Measurements from ENCODE around the gene STAM.
A peak's percentile ranks its signal among the peaks of the same experiment; 100 is the strongest.
"Not testable (repeated sequence)": the region's sequence is repeated elsewhere in the genome, so short reads cannot be mapped to it uniquely, and the experiment has no call there.

The STAM gene

DNA sequence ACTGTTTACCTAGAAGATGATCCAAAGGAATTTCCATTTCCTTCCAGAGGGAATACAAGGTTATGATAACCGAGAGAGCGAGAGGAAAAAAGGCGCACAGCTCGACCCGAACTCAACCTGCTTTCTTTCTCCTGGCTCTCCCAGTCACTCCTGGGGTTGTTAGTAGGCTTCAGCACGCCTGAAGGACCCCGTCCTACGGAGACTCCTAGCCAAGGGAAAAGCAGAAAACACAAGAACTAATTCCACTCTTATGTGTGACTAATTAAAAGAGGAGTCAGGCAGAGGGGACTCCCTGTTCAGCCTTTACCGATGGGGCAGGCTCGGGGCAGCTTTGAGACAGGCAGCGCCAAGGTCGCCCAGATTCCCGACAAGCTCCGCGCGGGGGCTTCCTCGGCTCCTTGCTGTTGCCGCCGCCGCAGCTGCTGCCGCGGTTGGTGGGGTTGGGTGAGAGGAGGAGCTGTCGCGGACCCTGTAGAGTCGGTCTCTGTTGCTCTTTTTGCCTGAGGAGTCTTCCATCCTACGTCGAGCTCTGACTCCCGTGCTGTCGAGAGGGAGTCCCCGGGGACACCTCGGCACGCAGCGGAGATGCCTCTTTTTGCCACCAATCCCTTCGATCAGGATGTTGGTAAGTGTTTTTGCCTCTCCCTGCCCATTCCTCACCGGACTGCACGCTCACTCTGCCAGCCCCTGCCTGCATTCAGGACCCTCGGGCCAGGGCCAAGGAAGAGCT, at the start of gene STAM:
Gene STAM, plus strand, starts transcription at position 397 of the 730 bp plus-strand sequence. Its CDS starts 189 bp downstream, at position 586.
- peak; percentile 98 for DNase-seq

DNA sequence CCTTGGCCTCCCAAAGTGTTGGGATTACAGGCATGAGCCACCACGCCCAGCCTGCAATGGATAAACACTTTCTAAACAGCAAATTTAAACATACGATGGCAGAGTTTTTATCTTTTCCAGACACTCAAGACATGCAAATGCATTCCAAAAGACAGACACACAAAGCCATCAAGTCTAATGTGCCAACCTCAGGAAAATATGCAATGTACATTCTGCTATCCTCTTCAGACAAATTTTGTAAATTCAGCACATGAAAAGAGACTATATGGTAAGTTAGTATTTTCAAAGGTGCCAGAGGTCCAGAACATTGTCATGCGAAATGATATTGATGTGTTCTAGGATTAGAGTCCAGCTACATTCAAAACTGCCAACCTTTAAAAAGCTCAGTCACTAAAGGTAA, 46.6 kb upstream of the STAM start:
- DNase-seq, result no peak

DNA sequence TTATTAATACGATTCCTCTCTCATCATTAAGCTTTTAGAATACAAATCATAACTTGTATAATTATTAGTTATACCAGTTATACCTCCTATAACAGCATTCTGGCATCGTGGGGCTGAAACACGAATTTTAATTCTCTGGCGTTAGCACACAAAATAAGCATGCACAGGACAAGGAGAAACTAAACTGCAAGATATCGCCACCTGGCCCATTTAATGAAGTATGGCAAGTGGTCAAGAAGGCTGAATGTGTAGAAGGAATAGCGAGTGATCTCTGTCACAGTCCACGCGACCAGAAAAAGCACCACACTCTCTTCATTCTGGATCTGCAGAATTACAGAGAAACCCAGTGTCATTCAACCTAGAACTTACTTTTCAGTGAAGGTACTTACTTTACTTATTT, 44.9 kb upstream of the STAM start:
- peak; percentile 44 to 57 for DNase-seq

DNA sequence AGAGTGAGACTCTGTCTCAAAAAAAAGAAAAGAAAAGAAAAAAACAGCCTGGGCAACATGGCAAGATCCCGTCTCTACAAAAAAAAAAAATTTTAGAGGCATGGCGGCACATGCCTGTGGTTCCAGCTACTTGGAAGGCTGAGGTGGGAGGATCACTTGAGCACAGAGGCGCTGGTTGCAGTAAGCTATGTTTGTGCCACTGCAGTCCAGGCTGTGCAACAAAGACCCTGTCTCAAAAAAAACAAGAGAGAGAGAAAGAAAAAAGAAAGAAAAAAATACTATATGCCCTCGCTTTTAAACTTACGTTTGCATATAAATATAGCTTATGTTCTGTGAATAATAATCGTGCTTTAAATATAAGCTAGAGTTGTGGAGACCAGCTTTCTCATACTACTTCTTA, 38.0 kb upstream of the STAM start:
- DNase-seq, result no peak

DNA sequence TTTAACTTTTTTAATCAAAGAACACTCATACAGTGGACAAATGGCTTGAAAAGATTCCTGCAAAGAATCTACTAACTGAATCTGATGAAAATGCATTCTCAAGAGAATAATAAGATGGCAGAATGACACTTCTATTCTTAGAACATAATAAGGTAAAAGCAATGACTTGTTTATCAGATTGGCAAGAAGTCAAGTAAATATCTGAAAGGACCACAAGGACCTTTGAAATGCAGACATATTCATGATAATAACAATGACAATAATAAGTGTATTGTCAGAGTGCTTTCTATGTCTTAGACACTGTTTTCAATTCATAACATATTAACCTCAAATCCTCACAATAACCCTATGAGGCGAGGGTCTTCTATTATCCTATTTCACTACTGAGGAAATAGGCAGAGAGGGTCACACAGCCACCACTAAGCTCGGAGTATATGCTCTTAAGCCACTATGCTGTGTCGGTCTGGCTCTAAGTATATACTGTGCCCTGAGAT, 37.4 kb upstream of the STAM start:
- no peak for DNase-seq

DNA sequence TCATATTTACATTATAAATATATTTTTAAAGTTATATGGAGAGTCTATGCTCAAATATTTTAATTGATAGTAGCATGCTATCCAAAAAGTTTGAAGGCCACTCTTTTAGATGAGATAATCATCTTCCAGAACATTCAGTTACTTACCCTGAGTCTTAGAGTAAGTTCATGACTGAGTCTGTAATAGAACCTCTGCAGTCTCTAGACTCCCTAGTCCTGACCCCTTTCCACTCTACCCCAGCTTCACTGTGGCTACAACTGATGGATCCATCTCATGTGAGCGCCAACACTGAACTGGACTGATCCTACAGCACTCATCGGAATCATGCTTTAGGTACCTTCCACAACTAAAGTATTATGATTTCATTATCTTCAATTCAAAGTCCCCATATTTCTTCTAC, 36.9 kb upstream of the STAM start:
- DNase-seq, result no peak

DNA sequence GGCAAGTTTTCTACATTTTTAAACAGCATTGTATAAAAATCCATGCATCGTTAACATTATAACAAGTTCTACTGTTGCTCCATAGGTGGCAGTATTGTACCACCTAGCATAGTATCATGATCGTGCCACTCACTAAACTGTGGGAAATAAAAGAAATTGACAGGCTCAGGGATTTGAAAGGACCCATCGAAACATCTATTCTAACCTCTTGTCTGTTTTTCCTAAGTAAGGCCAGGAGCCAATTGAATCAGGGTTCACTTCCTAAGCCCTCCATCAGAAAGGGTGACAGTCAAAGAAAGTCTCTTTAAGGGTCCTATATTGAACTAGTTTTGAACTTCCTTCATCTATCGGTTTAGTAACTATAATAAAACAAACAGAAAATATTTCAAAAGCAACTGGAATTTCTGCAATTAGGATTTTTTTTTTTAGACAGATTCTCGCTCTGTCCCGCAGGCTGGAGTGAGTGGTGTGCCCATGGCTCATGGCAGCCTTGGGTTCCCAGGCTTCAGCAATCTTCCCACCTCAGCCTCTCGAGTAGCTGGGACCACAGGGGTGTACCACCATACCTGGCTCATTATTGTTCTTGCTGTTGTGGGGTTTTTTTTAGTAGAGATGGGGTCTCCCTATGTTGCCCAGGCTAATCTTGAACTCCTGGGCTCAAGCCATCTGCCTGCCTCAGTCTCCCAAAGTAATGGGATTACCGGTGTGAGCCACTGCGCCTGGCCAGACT, 36.2 kb upstream of the STAM start:
- peak; percentile 82 to 91 for DNase-seq

DNA sequence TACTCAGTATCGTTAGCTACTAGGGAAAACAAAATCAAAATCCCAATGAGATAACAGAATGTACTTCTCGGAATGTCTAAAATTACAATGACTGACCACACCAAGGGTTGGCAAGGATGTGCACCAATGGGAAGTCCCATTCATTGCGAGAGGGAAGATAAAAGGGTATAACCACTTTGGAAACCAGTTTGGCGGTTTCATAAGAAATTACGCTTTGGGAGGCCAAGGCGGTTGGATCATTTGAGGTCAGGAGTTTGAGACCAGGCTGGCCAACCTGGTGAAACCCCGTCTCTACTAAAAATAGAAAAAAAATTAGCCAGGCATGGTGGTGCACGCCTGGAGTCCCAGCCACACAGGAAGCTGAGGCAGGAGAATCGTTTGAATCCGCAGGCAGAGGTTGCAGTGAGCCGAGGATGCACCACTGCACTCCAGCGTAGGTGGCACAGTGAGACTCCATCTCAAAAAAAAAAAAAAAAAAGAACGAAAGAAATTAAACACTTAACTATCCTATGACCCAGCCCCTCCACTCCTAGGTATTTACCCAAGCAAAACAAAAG, 34.4 kb upstream of the STAM start:
- DNase-seq, result no peak

DNA sequence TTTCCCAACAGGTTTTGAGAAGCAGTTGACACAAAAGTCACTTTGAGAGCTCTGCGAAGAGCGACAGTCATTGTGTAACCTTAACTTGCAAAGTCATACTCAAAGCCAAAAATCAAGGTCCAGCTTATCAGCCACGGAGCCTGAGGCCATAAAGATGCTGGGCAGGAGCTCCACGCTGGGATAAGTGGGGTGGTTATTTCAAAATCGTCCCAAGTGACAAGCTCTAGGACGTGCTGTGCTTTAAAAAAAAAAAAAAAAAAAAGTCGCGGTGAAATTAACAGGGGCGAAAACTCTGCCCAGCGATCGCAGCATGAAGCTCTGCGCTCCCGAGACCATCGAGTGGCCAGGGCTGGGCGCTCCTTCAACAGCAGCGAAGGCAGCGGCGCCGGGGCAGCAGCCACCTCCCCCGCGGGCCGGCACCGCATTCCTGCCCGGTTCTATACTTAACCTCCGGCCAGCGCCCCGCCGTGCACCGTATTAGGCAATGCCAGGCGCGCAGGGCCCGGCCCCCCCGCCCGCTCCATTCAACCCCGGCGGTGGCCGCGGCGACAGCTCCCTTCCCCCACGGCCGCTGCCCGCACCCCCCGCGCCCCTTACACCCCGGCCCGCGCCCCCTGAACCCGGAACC, 27.4 kb upstream of the STAM start:
- peak; percentile 26 to 45 for DNase-seq

DNA sequence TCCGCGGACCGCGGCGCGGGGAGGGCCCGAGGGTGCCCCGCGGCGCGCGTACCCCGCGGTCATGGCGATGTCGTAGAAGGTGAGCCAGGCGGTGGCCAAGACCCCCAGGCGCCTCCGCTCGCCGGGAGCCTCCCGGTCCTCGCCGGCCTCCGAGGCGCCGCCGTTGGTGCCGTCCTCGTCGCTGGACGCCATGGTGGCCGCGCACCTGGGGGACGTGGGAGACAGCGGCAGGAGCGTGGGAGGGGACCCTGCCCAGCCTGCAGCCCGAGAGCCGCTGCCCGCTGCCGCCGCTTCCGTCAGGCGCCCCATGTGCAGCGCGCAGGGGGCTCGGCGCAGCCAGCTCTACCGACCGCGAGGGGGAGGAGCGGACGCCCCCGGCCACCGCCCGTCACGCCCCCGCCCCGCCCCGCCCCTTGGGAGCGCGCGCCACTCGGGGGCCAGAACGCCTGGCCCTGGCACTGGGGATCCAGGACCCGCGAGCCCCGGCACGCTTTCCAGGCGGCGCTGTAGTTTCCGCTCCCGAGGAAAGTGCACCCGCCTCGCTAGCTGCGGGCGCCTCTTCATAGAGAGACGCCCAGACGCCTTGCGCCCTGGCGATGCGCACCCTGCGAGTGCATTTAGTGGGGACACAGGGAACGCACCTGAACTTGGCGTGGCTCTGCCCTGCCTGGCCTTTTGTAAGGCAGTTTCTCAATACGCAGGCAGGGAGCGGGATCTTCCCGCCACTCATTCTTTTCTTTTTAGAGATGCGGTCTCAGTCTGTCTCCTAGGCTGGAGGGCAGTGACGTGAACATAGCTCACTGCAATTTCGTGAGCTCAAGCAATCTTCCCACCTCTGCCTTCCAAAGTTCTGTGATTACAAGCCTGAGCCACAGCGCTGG, 26.7 kb upstream of the STAM start, which contains the start of gene HACD1:
Gene HACD1, minus strand, starts transcription at position 344 of the 881 bp plus-strand sequence. Its CDS starts 35 bp downstream, at position 309.
- peak; percentile 81 to 85 for DNase-seq

DNA sequence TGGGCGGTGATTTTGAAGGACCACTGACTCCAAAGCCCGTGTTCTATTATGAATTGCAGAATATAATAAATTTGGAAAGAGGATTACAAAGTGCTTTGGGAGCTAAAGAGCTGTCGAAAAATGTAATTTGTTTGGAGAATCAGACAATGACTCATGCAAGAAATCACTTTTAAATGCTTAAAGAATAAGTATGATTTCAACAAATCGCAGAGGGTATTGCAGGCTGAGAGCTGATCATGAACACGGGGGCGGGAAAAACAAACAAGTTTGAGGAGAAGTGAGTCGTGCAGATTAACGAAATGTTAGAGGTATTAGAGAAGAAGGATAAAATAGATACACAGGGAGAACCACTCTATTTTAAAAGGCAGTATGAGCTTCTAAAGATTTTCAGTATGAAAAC, 21.9 kb upstream of the STAM start:
- no peak for DNase-seq

DNA sequence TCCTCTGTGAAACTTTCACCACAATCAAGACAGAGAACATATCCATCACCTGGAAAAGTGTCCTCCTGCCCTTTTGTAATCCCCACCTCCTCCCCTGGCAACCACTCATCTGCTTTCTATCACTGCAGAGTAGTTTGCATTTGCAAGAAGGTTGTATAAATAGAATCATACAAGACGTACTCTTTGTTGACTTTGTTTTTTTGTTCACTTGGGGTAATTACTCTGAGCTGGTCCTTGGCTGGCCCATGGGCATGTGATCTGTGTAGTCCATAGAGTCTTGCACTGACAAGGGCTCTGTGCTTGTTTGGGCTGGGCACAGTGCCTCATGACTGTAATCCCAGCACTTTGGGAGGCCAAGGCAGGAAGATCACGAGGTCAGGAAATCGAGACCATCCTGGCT, 19.0 kb upstream of the STAM start:
- no peak for DNase-seq

DNA sequence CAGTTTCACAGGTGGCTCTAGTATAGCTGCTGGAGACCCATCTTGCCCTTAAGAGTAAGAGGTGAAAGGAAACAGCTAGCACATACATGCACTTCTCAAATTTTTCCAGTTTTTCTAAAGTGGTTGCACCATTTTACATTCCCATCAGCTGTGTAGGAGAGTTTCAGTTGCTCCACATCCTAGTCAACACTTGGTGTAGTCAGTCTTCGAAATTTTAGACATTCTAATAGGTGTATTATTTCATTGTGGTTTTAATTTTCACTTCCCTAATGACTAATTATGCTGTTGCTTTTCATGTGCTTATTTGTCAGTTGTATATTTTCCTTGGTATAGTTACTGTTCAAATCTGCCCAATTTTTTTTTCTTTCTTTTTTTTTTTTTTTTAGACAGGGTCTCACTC, 17.3 kb upstream of the STAM start:
- DNase-seq, result no peak

DNA sequence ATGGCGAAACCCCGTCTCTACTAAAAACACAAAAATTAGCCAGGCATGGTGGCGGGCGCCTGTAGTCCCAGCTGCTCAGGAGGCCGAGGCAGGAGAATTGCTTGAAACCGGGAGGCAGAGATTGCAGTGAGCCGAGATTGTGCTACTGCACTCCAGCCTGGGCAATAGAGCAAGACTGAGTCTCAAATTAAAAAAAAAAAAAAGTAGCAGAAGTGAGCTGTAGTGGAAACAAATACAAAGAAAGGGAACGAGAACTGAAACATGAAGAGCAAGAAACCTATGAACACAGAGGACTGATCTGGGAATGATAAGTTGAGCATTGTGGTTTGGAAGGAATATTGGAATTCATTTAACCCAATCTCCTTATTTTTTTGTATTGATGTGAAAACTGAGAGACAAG, 11.4 kb upstream of the STAM start:
- not testable (repeated sequence) for DNase-seq

DNA sequence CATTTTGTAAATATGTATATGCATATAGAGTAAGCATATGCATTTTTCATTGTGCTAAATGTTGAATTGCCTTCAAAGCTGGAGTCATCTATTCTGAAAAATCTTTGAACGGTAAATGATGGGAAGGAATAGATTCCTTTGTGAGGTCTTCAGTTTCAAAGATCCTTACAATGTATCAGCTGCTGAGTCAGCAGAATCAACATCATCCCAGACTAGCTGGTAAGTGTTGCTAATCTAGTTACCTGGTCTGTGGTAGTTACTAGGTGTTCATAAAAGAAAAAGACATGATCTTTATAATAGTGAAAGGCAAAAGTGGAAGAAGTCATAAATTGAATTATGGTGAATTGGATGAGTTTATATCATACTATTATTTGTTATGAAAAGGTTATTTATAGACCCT, 10.6 kb upstream of the STAM start:
- DNase-seq, result no peak

DNA sequence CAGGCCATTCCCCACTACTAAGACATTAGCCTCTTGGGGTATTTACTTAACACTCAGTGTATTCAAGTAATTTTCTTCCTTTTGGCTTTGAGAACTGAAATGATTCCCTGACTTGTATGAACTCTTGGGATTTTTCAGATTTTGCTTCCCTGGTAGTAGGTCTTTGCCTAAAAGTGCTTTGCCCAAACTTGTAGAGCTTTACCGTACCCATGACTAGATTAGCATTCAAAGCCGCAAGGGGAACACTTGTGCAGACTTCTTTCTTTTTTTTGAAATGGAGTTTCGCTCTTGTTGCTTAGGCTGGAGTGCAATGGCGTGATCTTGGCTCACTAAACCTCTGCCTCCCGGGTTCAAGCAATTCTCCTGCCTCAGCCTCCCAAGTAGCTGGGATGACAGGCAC, 6.1 kb upstream of the STAM start:
- DNase-seq, result no peak

DNA sequence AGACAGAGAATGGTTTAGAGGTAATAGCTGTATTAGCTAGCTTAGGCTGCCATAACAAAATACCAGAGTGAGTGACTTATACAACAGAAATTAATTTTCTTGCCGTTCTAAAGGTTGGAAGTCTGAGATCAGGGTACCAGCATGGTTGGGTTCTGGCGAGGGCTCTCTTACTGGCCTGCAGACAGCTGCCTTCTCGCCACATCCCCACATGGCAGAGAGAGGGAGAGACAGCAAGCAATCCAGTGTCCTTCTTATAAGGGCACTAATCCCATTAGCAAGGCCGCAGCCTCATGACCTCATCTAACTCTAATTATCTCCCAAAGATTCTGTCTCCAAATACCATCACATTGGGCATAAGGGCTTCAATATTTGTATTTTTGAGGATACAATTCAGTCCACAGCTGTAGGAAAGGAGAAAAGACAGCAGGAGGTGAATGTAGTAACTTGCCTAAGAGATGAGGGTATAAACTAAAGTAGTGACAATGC, 3.6 kb upstream of the STAM start:
- DNase-seq, result no peak

DNA sequence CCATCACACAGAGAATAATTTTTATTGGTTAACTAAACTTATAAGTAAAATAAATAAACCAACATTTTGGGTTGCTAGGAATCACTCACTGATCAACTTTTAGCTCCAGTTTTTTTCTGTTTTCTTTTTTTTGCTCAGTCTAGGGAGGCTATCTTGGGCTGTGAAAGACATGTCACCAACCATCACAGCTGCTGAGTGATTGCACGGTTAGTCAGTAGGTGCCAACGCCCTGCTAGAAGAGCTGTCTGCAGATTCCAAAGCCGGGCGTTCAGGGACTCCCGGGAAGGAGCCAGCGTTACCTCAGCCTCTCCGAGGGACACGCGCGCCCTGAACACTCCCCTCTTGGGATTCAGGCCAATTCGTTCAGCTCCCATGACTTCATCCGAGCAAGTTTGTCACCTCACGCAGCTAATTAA, 604 bp upstream of the STAM start:
- DNase-seq, result peak; percentile 80 to 88

DNA sequence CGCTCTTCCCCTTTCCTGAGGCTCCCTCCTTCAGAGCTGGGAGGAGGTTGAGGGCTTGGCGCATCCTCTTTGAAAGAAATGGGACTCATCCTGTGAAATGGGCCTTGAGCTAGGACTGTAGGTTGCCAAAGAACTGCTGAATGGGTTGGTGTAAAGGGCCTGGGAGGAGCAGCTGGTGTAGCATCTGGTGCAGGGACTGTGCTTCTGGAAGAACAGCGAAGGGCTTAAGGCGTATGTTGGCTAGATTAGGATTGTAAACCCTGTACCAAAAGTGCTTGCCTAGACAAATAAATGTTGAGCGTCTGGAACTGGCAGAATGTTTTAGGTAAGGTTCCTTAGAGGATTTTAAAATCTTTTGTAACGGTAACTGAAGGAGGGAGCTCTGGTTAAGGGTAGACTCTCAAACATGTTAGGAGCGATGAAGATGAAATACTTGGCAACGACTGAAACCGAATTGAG, 563 bp downstream of the STAM start:
- peak; percentile 42 to 81 for DNase-seq

DNA sequence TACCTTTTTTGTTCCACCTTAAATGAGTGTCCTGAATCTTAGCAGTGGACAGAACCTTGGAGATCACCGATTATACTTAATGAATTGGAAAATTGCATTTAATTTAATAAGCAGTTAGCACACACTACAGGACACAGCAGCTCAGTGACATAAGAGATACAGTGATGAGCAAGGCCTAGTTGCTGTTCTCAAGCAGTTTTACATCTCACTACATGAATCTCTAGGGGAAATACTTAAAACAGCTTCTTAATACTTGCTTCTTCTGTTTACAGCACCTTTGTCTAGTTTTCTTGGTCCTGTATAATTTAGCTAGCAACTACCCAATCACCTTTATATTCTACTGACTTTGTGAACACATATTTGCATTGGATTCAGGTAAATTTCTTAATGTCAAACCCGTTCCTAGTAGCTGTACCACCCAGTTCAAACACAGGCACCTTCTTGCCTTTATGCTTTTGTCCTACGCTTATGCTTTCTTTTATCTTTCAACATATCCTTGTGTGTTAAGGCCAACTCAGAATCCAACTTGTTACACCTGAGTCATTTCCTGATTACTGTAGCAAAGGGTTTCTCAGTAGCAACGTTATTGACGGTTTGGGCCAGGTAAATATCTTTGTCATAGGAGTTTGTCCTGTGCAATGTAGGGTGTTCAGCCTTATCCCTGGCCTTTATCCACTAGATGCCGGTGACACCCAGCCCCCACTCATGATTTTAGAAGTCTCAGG, 1.8 kb downstream of the STAM start:
- DNase-seq, result no peak

DNA sequence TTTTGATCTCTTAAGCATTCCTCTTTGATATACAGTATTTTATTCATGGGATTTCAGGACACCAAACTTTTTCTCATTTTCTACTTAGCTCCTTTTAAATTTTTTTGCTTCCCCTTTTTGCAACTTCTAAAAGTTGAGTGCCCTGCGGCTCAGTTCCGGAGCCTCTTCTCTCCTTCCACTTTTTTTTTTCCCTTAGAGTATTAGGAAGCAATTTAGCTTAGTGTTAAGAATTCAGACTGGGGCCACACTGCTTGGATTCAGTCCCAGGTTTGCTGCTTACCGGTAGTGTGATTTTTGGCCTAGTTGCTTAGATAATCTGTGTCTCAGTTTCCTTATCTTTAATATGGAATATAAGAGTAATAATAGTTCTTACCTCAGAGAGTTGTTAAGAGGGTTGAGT, 3.4 kb downstream of the STAM start:
- peak; percentile 86 to 92 for DNase-seq

All from Kasumi-1 (cell line).